ENCODE data around the gene CHD1L. TPM values are rescaled to one million over a fixed set of nuclear protein-coding genes. Genes with fewer than 3 reads are reported as not detected.
A peak's percentile ranks its signal among the peaks of the same experiment; 100 is the strongest.

Gene CHD1L
- polyA plus RNA-seq, 1 donor (not counting 4 experiments of a cell fraction or from before 2014, with no cell fraction given), result 49.2 TPM

DNA sequence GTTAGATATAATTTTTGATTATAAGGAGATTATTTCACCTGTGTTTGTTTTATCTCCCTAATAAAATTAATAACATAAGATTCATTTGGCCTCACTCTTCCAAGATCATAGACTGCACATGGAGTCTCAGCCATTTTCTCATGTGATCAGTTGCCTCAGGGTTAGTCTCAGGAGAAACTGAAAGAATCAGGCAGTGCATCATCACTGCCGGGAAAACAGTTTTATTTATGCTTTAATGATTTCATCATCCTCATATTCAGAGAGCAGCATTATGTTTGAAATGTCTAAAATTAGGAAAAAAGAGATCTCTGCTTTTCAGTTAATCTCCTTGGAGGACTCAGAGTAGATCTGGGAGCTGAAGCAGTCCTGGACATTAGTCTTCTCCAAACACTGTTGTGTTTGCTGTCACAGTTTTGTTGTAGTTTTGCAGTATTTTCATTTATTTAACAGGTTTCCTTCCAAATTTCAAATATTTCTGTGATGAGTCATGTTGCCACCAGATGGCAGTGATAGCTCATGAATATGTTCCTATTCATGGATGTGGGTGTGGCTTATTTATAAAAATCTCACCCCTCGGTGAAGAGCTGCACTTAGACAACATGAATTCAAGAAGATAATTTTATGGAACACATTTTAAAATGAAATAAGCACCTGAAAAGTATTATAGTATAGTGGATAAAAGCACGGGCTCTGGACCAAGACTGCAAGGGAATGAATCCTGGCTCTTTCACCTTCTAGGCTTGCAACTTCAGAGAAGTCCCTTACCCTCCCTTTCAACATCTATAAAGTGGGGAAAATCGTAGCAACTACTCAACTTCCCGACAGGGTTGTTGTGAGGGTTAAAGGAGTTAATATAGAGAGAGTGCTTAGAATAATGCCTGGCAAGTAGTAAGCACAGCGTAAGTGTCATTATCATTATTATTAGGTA, 31.2 kb downstream of the CHD1L start:
- H3K9ac ChIP-seq (ENCODE audit: control insufficient read depth, extremely low read depth, insufficient read depth, low read length), result peak overlapping the region; percentile 43
- TF ChIP-seq CTCF (optimal IDR thresholded peaks at IDR 0.05 in 1 of 3, IDR thresholded peaks at IDR 0.05 in 1 of 3, conservative IDR thresholded peaks at IDR 0.05 in 1 of 3; ENCODE audit: extremely low read depth in 1 of 3, insufficient read depth in 2 of 3, low read length in 3 of 3), result peak in 2 of 3 experiments; percentile 5 to 24
- no peak for TF ChIP-seq EZH2 (IDR thresholded peaks at IDR 0.05; ENCODE audit: low read length)
- no peaks in the 10 kb centered on the region for H3K9me1 ChIP-seq (ENCODE audit: control insufficient read depth, extremely low read depth, insufficient read depth, low read length)
- dilution Hi-C loops (cut with MboI; ENCODE audit: extremely low pct_ligation_motif_present, low sequenced_read_pairs), result no loop called here
- H3K27ac ChIP-seq (ENCODE audit: control insufficient read depth, insufficient read depth, low read length), result peak overlapping the region; percentile 82
- no peaks in the 10 kb centered on the region for H3K9me3 ChIP-seq (ENCODE audit: control insufficient read depth, low read depth, low read length)
- peak; percentile 23 for FAIRE-seq
- no peaks in the 10 kb centered on the region for H4K20me1 ChIP-seq (ENCODE audit: control insufficient read depth, extremely low read depth, insufficient read depth, low read length)
- H2AFZ ChIP-seq (ENCODE audit: control insufficient read depth, low read length), result no peak overlapping the region
- no peaks in the 10 kb centered on the region for H3K27me3 ChIP-seq (ENCODE audit: control insufficient read depth, extremely low read depth, insufficient read depth, low read length)
- H3K4me3 ChIP-seq (ENCODE audit: control insufficient read depth in 2 of 3, extremely low read depth in 1 of 3, insufficient read depth in 2 of 3, low read depth in 1 of 3, low read length in 3 of 3), result no peak overlapping the region
- DNase-seq (ENCODE audit: low read depth, low spot score), result peak; percentile 25
- peak overlapping the region; percentile 71 for H3K4me2 ChIP-seq (ENCODE audit: control insufficient read depth, extremely low read depth, insufficient read depth, low read depth, low read length)
- H3K79me2 ChIP-seq (ENCODE audit: control insufficient read depth, insufficient read depth, low read length), result no peaks in the 10 kb centered on the region
- H3K4me1 ChIP-seq (ENCODE audit: control insufficient read depth, extremely low read depth, insufficient read depth, low read length), result peaks cover 16% of the 10 kb centered on the region
- H3K36me3 ChIP-seq (ENCODE audit: control insufficient read depth in 2 of 2, extremely low read depth in 1 of 2, insufficient read depth in 2 of 2, low read length in 2 of 2), result peaks cover 26 to 49% of the 10 kb centered on the region in 2 experiments

DNA sequence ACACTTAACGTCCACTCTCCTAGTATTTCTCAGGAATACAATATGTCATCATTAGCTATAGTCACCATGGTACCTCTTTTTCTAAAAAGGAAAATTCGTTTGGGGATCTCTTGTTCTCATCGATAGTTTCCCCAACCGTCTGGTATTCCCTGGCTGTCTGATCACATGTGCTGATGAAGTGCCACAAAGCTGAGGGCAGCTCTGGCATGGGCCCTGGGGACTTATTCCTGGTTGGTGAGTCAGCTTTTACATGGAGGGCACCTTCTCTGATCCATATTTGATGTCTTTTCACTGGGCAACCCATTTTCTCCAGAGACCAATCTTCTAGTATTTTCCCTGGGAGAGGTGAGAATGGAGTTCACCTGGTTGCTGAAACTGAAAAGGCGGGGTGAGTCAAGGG, 39.5 kb downstream of the CHD1L start:
- Histone ChIP-seq H3K4me1 (ENCODE audit: control insufficient read depth, extremely low read depth, insufficient read depth, low read length) (no peaks in the 10 kb centered on the region), H3K9ac (ENCODE audit: control insufficient read depth, extremely low read depth, insufficient read depth, low read length) (no peak overlapping the region), H3K36me3 (ENCODE audit: control insufficient read depth in 2 of 2, extremely low read depth in 1 of 2, insufficient read depth in 2 of 2, low read length in 2 of 2) (peaks cover 20 to 33% of the 10 kb centered on the region in 2 experiments), H3K27me3 (ENCODE audit: control insufficient read depth, extremely low read depth, insufficient read depth, low read length) (no peaks in the 10 kb centered on the region), H3K4me2 (ENCODE audit: control insufficient read depth, extremely low read depth, insufficient read depth, low read depth, low read length) (no peak overlapping the region), H4K20me1 (ENCODE audit: control insufficient read depth, extremely low read depth, insufficient read depth, low read length) (no peaks in the 10 kb centered on the region), H3K4me3 (ENCODE audit: control insufficient read depth in 2 of 3, extremely low read depth in 1 of 3, insufficient read depth in 2 of 3, low read depth in 1 of 3, low read length in 3 of 3) (no peak overlapping the region), H2AFZ (ENCODE audit: control insufficient read depth, low read length) (no peak overlapping the region), H3K27ac (ENCODE audit: control insufficient read depth, insufficient read depth, low read length) (no peak overlapping the region), H3K9me3 (ENCODE audit: control insufficient read depth, low read depth, low read length) (no peaks in the 10 kb centered on the region), H3K79me2 (ENCODE audit: control insufficient read depth, insufficient read depth, low read length) (no peaks in the 10 kb centered on the region), H3K9me1 (ENCODE audit: control insufficient read depth, extremely low read depth, insufficient read depth, low read length) (no peaks in the 10 kb centered on the region)
- dilution Hi-C loops (cut with MboI; ENCODE audit: extremely low pct_ligation_motif_present, low sequenced_read_pairs), result no loop called here
- FAIRE-seq (no peak), DNase-seq (ENCODE audit: low read depth, low spot score) (no peak)
- TF ChIP-seq EZH2 (IDR thresholded peaks at IDR 0.05; ENCODE audit: low read length) (no peak), CTCF (optimal IDR thresholded peaks at IDR 0.05 in 1 of 3, IDR thresholded peaks at IDR 0.05 in 1 of 3, conservative IDR thresholded peaks at IDR 0.05 in 1 of 3; ENCODE audit: extremely low read depth in 1 of 3, insufficient read depth in 2 of 3, low read length in 3 of 3) (no peak)
